ENCODE results near the gene DIAPH3.

Gene DIAPH3

DNA sequence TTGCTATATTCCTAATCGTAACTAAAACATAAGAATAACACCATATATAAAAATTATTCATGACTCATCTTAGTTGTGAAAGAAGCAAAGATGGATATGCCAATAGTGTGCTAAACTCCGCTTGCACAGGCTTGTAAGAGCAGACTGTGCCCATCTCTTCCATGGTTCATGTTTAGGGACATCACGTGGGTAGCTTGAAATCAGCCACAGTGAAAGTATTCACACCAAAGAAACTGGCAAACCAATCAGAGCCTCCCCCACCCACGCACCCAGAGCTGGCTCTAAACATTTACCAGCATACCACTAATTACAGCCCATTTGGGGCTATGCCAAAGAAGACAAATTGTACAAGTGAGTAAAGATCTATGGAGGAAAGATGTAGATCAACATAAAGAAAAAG, 147.5 kb downstream of the DIAPH3 start:
- H3K36me3 ChIP-seq (ENCODE audit: insufficient read depth, low read length) = no peaks in the 10 kb centered on the region
- no peak overlapping the region for H3K27ac ChIP-seq (ENCODE audit: low read depth, low read length)
- no peaks in the 10 kb centered on the region for H3K27me3 ChIP-seq (ENCODE audit: control insufficient read depth in 1 of 2, insufficient read depth in 2 of 2, low read length in 2 of 2)
- H3K9me3 ChIP-seq (ENCODE audit: low read length) = no peaks in the 10 kb centered on the region
- H3K4me1 ChIP-seq (ENCODE audit: insufficient read depth, low read length) = no peaks in the 10 kb centered on the region
- no peak overlapping the region for H3K4me3 ChIP-seq (ENCODE audit: low read depth in 1 of 2, low read length in 2 of 2)
- no peak overlapping the region for H3K9ac ChIP-seq (ENCODE audit: low read length)

DNA sequence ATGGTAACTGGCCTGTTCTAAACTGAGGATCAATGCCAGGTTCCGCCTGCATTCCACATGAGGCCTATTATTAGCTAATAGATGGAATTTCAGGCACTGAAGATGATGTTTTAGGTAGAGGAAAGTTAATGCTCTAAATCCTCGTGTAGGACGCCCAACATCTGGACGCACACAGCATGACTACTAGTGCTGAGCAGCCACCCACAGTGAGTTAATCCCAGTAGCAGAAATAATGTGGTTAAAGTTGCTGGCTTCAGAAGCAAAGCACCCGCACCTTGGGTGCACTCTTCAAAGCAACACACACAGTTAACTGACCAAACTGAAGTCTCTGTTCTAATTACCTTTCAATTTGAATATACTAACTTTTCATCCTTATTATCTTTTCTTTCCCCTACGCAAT, 150.6 kb downstream of the DIAPH3 start:
- Histone ChIP-seq H3K9me3 (ENCODE audit: low read length) (no peaks in the 10 kb centered on the region), H3K9ac (ENCODE audit: low read length) (no peak overlapping the region), H3K4me1 (ENCODE audit: insufficient read depth, low read length) (no peaks in the 10 kb centered on the region), H3K27me3 (ENCODE audit: control insufficient read depth in 1 of 2, insufficient read depth in 2 of 2, low read length in 2 of 2) (no peaks in the 10 kb centered on the region), H3K4me3 (ENCODE audit: low read depth in 1 of 2, low read length in 2 of 2) (no peak overlapping the region), H3K36me3 (ENCODE audit: insufficient read depth, low read length) (no peaks in the 10 kb centered on the region), H3K27ac (ENCODE audit: low read depth, low read length) (no peak overlapping the region)

DNA sequence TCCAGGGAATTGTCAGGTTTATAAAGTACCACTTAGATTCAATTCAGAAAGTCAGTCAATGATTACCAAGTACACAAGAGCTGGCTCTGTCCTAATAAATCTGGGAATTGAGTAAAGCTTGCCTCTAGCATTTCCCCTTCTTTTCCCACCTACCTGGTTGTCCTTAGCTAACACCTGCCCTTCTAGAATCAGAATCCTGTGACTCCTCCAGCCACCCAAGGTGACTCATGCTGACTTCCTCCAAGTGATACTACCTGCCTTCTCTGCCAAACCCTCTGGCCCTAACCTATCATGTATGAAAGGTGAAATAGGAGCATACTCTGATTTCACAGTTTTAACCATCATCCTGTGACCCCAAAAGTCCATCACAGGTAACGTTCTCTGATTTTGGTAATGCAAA, 151.2 kb downstream of the DIAPH3 start:
- Histone ChIP-seq H3K27me3 (ENCODE audit: control insufficient read depth in 1 of 2, insufficient read depth in 2 of 2, low read length in 2 of 2) (no peaks in the 10 kb centered on the region), H3K36me3 (ENCODE audit: insufficient read depth, low read length) (no peaks in the 10 kb centered on the region), H3K9ac (ENCODE audit: low read length) (no peak overlapping the region), H3K9me3 (ENCODE audit: low read length) (no peaks in the 10 kb centered on the region), H3K4me1 (ENCODE audit: insufficient read depth, low read length) (no peaks in the 10 kb centered on the region), H3K4me3 (ENCODE audit: low read depth in 1 of 2, low read length in 2 of 2) (no peak overlapping the region), H3K27ac (ENCODE audit: low read depth, low read length) (no peak overlapping the region)

GRCh38 chr13:60009300-60010253, 154.2 kb downstream of the DIAPH3 start:
- no peaks in the 10 kb centered on the region for H3K27me3 ChIP-seq (ENCODE audit: control insufficient read depth in 1 of 2, insufficient read depth in 2 of 2, low read length in 2 of 2)
- no peak overlapping the region for H3K4me3 ChIP-seq (ENCODE audit: low read depth in 1 of 2, low read length in 2 of 2)
- no peak overlapping the region for H3K9ac ChIP-seq (ENCODE audit: low read length)
- H3K27ac ChIP-seq (ENCODE audit: low read depth, low read length) = no peak overlapping the region
- H3K36me3 ChIP-seq (ENCODE audit: insufficient read depth, low read length) = no peaks in the 10 kb centered on the region
- no peaks in the 10 kb centered on the region for H3K9me3 ChIP-seq (ENCODE audit: low read length)
- no peaks in the 10 kb centered on the region for H3K4me1 ChIP-seq (ENCODE audit: insufficient read depth, low read length)

- Histone ChIP-seq H3K27me3 (ENCODE audit: control insufficient read depth in 1 of 2, insufficient read depth in 2 of 2, low read length in 2 of 2) (no peaks in the 10 kb centered on the region), H3K4me3 (ENCODE audit: low read depth in 1 of 2, low read length in 2 of 2) (no peak overlapping the region), H3K4me1 (ENCODE audit: insufficient read depth, low read length) (no peaks in the 10 kb centered on the region), H3K36me3 (ENCODE audit: insufficient read depth, low read length) (no peaks in the 10 kb centered on the region), H3K9me3 (ENCODE audit: low read length) (no peaks in the 10 kb centered on the region), H3K9ac (ENCODE audit: low read length) (no peak overlapping the region), H3K27ac (ENCODE audit: low read depth, low read length) (no peak overlapping the region)
Observed at GRCh38 chr13:60001889-60002288, 161.8 kb downstream of the DIAPH3 start.

GRCh38 chr13:60000976-60001375, 162.8 kb downstream of the DIAPH3 start:
- Histone ChIP-seq H3K4me3 (ENCODE audit: low read depth in 1 of 2, low read length in 2 of 2) (no peak overlapping the region), H3K9me3 (ENCODE audit: low read length) (no peaks in the 10 kb centered on the region), H3K9ac (ENCODE audit: low read length) (no peak overlapping the region), H3K27me3 (ENCODE audit: control insufficient read depth in 1 of 2, insufficient read depth in 2 of 2, low read length in 2 of 2) (no peaks in the 10 kb centered on the region), H3K4me1 (ENCODE audit: insufficient read depth, low read length) (no peaks in the 10 kb centered on the region), H3K27ac (ENCODE audit: low read depth, low read length) (no peak overlapping the region), H3K36me3 (ENCODE audit: insufficient read depth, low read length) (no peaks in the 10 kb centered on the region)

- Histone ChIP-seq H3K9ac (ENCODE audit: low read length) (no peak overlapping the region), H3K27me3 (ENCODE audit: control insufficient read depth in 1 of 2, insufficient read depth in 2 of 2, low read length in 2 of 2) (no peaks in the 10 kb centered on the region), H3K27ac (ENCODE audit: low read depth, low read length) (no peak overlapping the region), H3K4me1 (ENCODE audit: insufficient read depth, low read length) (no peaks in the 10 kb centered on the region), H3K36me3 (ENCODE audit: insufficient read depth, low read length) (no peaks in the 10 kb centered on the region), H3K9me3 (ENCODE audit: low read length) (no peaks in the 10 kb centered on the region), H3K4me3 (ENCODE audit: low read depth in 1 of 2, low read length in 2 of 2) (no peak overlapping the region)
Observed at GRCh38 chr13:60000081-60000480, 163.6 kb downstream of the DIAPH3 start.

DNA sequence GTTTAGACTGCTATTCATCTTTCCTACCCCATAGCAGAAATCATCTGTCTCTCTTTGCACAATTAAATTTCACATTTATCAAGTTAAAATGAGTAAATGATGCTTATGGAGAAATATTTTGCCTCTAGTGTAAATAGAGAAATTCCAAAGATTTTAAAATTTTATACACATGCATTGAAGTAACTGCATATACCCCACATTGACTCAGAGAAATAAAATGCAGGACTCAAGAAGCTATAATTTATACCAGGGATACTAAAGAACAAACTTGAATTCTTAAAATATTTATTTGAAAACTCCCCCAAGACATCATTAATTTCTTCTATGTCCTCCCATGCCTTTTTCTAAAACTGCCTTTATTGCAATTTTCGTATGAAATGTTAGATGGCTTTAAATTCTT, 165.8 kb downstream of the DIAPH3 start:
- Histone ChIP-seq H3K27ac (ENCODE audit: low read depth, low read length) (no peak overlapping the region), H3K9ac (ENCODE audit: low read length) (no peak overlapping the region), H3K36me3 (ENCODE audit: insufficient read depth, low read length) (no peaks in the 10 kb centered on the region), H3K4me3 (ENCODE audit: low read depth in 1 of 2, low read length in 2 of 2) (no peak overlapping the region), H3K27me3 (ENCODE audit: control insufficient read depth in 1 of 2, insufficient read depth in 2 of 2, low read length in 2 of 2) (no peaks in the 10 kb centered on the region), H3K4me1 (ENCODE audit: insufficient read depth, low read length) (no peaks in the 10 kb centered on the region), H3K9me3 (ENCODE audit: low read length) (no peaks in the 10 kb centered on the region)

DNA sequence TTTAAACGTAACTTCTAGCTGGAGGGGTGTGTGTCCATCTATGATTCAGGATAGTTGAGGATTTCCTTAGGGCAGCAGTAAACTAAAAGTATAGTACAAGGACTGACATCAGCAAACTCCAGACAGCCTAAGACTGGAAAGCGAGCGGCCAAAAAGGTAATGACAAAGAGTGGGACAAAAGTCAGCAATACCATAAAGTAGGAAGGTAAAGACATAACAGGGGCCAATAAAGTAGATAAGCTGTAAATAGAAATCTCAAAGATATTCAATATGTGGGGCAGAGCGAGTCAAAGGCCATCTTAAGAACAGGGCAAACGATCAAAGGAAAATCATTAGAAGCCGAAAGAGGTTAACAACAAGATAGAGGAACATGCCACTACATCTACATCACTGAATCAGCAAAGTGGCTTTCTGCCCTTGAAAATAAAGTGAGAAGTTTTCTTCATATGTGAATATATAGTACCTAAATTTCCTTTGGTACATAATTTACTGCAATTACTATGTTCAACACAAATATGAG, 167.2 kb downstream of the DIAPH3 start:
- Histone ChIP-seq H3K27me3 (ENCODE audit: control insufficient read depth in 1 of 2, insufficient read depth in 2 of 2, low read length in 2 of 2) (no peaks in the 10 kb centered on the region), H3K36me3 (ENCODE audit: insufficient read depth, low read length) (no peaks in the 10 kb centered on the region), H3K27ac (ENCODE audit: low read depth, low read length) (no peak overlapping the region), H3K4me3 (ENCODE audit: low read depth in 1 of 2, low read length in 2 of 2) (no peak overlapping the region), H3K9me3 (ENCODE audit: low read length) (no peaks in the 10 kb centered on the region), H3K9ac (ENCODE audit: low read length) (no peak overlapping the region), H3K4me1 (ENCODE audit: insufficient read depth, low read length) (no peaks in the 10 kb centered on the region)

DNA sequence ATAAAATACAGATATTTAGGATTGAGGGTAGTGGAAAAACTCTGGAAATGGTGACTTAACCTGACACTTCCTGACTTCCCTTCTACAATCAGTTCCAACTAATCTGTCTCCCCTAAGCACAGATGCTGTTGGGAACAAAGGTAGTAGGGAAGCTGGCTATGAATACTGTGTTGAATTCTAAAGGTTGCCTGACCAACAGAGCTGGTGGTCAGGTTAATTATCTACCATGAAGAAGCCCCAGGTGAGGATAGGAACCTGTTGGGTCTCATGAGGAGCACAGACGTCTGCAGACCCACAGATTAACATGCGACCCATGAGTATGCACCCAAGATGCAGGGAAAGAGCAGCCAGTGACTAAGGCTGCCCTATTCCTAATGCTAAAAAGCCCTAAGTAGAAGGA, 172.3 kb downstream of the DIAPH3 start:
- H3K4me3 ChIP-seq (ENCODE audit: low read depth in 1 of 2, low read length in 2 of 2) = no peak overlapping the region

DNA sequence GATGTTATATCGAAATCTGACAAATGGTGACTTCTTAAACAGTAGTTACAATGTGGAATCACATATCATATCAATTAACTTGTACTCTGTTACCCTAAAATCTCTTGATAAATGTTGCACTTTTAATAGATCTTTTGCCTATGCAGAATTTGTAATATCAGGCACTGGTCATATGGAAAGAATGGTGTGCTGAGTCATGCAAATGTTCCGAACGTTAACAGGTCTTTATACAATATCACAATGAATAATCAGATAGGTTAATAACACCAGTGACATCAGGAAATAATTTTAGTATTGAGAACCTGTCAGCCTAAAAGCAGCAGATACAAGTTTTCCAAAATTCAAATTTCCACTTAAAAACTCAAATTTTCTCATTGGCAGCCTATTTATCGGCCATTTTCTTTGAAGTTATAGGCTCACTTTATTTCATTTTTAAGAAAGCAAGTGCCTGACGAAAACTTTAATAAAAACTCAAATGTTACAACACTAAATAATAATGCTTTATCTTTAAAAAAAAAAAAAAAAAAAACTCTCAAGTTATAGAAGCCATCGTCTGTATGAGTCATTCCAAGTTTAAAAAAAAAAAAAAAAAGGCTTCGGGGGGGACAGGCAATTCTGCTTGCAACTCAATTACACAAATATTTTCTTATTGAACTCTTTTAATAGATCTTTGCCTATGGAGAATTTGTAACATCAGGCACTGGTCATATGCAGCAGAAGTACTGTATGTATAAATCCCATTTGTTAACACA, 180.9 kb downstream of the DIAPH3 start:
- no peaks in the 10 kb centered on the region for H3K27me3 ChIP-seq (ENCODE audit: control insufficient read depth in 1 of 2, insufficient read depth in 2 of 2, low read length in 2 of 2)
- H3K4me3 ChIP-seq (ENCODE audit: low read depth in 1 of 2, low read length in 2 of 2) = no peak overlapping the region
- H3K9ac ChIP-seq (ENCODE audit: low read length) = no peak overlapping the region
- H3K36me3 ChIP-seq (ENCODE audit: insufficient read depth, low read length) = no peaks in the 10 kb centered on the region
- H3K27ac ChIP-seq (ENCODE audit: low read depth, low read length) = no peak overlapping the region
- no peaks in the 10 kb centered on the region for H3K4me1 ChIP-seq (ENCODE audit: insufficient read depth, low read length)
- no peaks in the 10 kb centered on the region for H3K9me3 ChIP-seq (ENCODE audit: low read length)

More for the DNA sequence above, 172.3 kb downstream of the DIAPH3 start:
- Histone ChIP-seq H3K27me3 (ENCODE audit: control insufficient read depth in 1 of 2, insufficient read depth in 2 of 2, low read length in 2 of 2) (no peaks in the 10 kb centered on the region), H3K9ac (ENCODE audit: low read length) (no peak overlapping the region), H3K27ac (ENCODE audit: low read depth, low read length) (no peak overlapping the region), H3K9me3 (ENCODE audit: low read length) (no peaks in the 10 kb centered on the region), H3K4me1 (ENCODE audit: insufficient read depth, low read length) (no peaks in the 10 kb centered on the region), H3K36me3 (ENCODE audit: insufficient read depth, low read length) (no peaks in the 10 kb centered on the region)

Data from muscle layer of colon (tissue), 2 donors.